ENCODE data around the gene GRID2. TPM values are rescaled to one million over a fixed set of nuclear protein-coding genes. Genes with fewer than 3 reads are reported as not detected.

GRID2 gene
- total and polyA plus RNA-seq, 2 of the 13 experiments (the other 11 are each of a cell fraction or from before 2014, with no cell fraction given) = not detected

- H2AFZ ChIP-seq (ENCODE audit: low read length) = no peak overlapping the region
- no peak overlapping the region for H3K27ac ChIP-seq (ENCODE audit: extremely low read length, insufficient read depth, low read length)
- TF ChIP-seq KLF15 (CRISPR knock-in tag; IDR thresholded peaks at IDR 0.05; ENCODE audit: borderline replicate concordance) (no peak), ZIK1 (CRISPR knock-in tag; IDR thresholded peaks at IDR 0.05; ENCODE audit: borderline replicate concordance, low read depth) (no peak), GRHL1 (CRISPR knock-in tag; conservative IDR thresholded peaks at IDR 0.05) (no peak), REXO4 (CRISPR knock-in tag; IDR thresholded peaks at IDR 0.05; ENCODE audit: borderline replicate concordance) (no peak), JARID2 (CRISPR knock-in tag; IDR thresholded peaks at IDR 0.05; ENCODE audit: insufficient replicate concordance) (no peak), PRMT3 (CRISPR knock-in tag; IDR thresholded peaks at IDR 0.05; ENCODE audit: borderline replicate concordance, low read depth) (no peak), HOMEZ (CRISPR knock-in tag; IDR thresholded peaks at IDR 0.05; ENCODE audit: low read depth) (no peak), ISL2 (CRISPR knock-in tag; IDR thresholded peaks at IDR 0.05) (no peak), MAFG (CRISPR knock-in tag; IDR thresholded peaks at IDR 0.05) (no peak), ZC3H4 (CRISPR knock-in tag; IDR thresholded peaks at IDR 0.05; ENCODE audit: borderline replicate concordance) (no peak), ZBTB20 (CRISPR knock-in tag; IDR thresholded peaks at IDR 0.05; ENCODE audit: borderline replicate concordance, low read depth) (no peak), ARNT (IDR thresholded peaks at IDR 0.05) (no peak), ZNF597 (CRISPR knock-in tag; IDR thresholded peaks at IDR 0.05) (no peak), CBX1 (IDR thresholded peaks at IDR 0.05; ENCODE audit: low read depth) (no peak), ZNF549 (CRISPR knock-in tag; IDR thresholded peaks at IDR 0.05) (no peak), ZNF674 (CRISPR knock-in tag; IDR thresholded peaks at IDR 0.05; ENCODE audit: low read depth) (no peak), HNRNPL (IDR thresholded peaks at IDR 0.05; ENCODE audit: low read depth, low read length) (no peak), SETDB1 (CRISPR knock-in tag; IDR thresholded peaks at IDR 0.05; ENCODE audit: borderline replicate concordance) (no peak)
- WGBS (ENCODE audit: low lambda C conversion rate) = 14% methylated on average over 4 of the region's 4 CpGs
- FAIRE-seq (no peak), ATAC-seq (no peak), DNase-seq (ENCODE audit: low spot score) (no peak)
- H3K79me2 ChIP-seq (ENCODE audit: insufficient read depth, low read length) = no peaks in the 10 kb centered on the region
- no peaks in the 10 kb centered on the region for H3K4me1 ChIP-seq (ENCODE audit: insufficient read depth, low read length)
- no TSS peak for BruUV-seq (replicated peaks)
- H3K36me3 ChIP-seq (replicated peaks in 1 of 2; ENCODE audit: control insufficient read depth in 1 of 2, insufficient read depth in 2 of 2, low read length in 2 of 2) = no peaks in the 10 kb centered on the region
- H3K9ac ChIP-seq (ENCODE audit: insufficient read depth, low read depth, low read length) = no peak overlapping the region
- H3K4me3 ChIP-seq (replicated peaks in 1 of 3; ENCODE audit: insufficient read depth in 1 of 3, low read depth in 2 of 3, low read length in 3 of 3) = no peak overlapping the region
- H3K9me3 ChIP-seq (ENCODE audit: low read length) = no peaks in the 10 kb centered on the region
- no peak overlapping the region for H3K4me2 ChIP-seq (ENCODE audit: low read depth, low read length)
- in situ Hi-C loops (cut with HindIII; ENCODE audit: extremely low pct_ligation_motif_present, low pct_unique_long_range_greater_than_20kb) = no loop called here
- ChIA-PET POLR2A (no interaction called here), CTCF (ENCODE audit: low intra/inter-chr PET ratio, low total read pairs) (no interaction called here)
- no peaks in the 10 kb centered on the region for H4K20me1 ChIP-seq (ENCODE audit: insufficient read depth, low read length)
- intact Hi-C loops (cut with micrococcal nuclease; ENCODE audit: unreplicated experiment) = no loop called here
- H3K27me3 ChIP-seq (ENCODE audit: control insufficient read depth in 1 of 2, insufficient read depth in 2 of 2, low read length in 2 of 2) = no peaks in the 10 kb centered on the region
Measured at GRCh38 chr4:93578942-93579341, 1275.2 kb downstream of the GRID2 start.

Measured in HepG2 (cell line).